Fibroblast of villous mesenchyme (primary cell): ENCODE measurements around the gene TUBGCP6. TPM values are rescaled to one million over a fixed set of nuclear protein-coding genes. Genes with fewer than 3 reads are reported as not detected.

Source experiments
- DNase-seq: peaks from one replicate; pipeline ENCODE4 v3.0.0-alpha.2; 2010; ENCODE audit warnings: low read depth
- H3K4me3 ChIP-seq: 2 replicates; pipeline ENCODE4 v1.5.1; 2011; ENCODE audit warnings: low read depth, mild to moderate bottlenecking, low read length
- total RNA-seq: library from RNA; depleted of rRNA; stranded (reverse); fragments of >200 nt; gene quantifications from 2 replicates; pipeline ENCODE4 v1.2.3, GENCODE V29; 2012
- TF ChIP-seq, protein P1 (sequence below): IDR thresholded peaks from 2 replicates; pipeline ENCODE4 v1.5.1; 2012; ENCODE audit warnings: low read depth, mild to moderate bottlenecking, low read length; ENCODE audit not compliant: insufficient read depth

The TUBGCP6 gene
- total RNA-seq, 1 donor, result 32.4 TPM

DNA sequence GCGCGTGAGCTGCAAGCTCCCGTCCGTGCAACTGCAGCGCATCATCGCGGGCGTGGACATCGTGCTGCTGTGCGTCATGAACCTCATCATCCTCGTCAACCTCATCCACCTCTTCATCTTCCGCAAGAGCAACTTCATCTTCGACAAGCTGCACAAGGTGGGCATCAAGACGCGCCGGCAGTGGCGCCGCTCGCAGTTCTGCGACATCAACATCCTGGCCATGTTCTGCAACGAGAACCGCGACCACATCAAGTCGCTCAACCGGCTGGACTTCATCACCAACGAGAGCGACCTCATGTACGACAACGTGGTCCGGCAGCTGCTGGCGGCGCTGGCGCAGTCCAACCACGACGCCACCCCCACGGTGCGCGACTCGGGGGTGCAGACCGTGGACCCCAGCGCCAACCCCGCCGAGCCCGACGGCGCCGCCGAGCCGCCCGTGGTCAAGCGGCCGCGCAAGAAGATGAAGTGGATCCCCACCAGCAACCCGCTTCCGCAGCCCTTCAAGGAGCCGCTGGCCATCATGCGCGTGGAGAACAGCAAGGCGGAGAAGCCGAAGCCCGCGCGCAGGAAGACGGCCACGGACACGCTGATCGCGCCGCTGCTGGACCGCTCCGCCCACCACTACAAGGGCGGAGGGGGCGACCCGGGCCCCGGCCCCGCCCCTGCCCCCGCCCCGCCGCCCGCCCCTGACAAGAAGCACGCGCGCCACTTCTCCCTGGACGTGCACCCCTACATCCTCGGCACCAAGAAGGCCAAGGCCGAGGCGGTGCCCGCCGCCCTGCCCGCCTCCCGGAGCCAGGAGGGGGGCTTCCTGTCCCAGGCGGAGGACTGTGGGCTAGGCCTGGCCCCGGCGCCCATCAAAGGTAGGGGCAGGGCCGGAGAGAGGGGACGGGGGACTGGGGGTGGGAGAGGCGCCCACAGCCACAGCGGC, 67.0 kb downstream of the TUBGCP6 start:
- DNase-seq, result no peak
- no peak overlapping the region for H3K4me3 ChIP-seq
- TF ChIP-seq, protein P1, sequence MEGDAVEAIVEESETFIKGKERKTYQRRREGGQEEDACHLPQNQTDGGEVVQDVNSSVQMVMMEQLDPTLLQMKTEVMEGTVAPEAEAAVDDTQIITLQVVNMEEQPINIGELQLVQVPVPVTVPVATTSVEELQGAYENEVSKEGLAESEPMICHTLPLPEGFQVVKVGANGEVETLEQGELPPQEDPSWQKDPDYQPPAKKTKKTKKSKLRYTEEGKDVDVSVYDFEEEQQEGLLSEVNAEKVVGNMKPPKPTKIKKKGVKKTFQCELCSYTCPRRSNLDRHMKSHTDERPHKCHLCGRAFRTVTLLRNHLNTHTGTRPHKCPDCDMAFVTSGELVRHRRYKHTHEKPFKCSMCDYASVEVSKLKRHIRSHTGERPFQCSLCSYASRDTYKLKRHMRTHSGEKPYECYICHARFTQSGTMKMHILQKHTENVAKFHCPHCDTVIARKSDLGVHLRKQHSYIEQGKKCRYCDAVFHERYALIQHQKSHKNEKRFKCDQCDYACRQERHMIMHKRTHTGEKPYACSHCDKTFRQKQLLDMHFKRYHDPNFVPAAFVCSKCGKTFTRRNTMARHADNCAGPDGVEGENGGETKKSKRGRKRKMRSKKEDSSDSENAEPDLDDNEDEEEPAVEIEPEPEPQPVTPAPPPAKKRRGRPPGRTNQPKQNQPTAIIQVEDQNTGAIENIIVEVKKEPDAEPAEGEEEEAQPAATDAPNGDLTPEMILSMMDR, result no peak

DNA sequence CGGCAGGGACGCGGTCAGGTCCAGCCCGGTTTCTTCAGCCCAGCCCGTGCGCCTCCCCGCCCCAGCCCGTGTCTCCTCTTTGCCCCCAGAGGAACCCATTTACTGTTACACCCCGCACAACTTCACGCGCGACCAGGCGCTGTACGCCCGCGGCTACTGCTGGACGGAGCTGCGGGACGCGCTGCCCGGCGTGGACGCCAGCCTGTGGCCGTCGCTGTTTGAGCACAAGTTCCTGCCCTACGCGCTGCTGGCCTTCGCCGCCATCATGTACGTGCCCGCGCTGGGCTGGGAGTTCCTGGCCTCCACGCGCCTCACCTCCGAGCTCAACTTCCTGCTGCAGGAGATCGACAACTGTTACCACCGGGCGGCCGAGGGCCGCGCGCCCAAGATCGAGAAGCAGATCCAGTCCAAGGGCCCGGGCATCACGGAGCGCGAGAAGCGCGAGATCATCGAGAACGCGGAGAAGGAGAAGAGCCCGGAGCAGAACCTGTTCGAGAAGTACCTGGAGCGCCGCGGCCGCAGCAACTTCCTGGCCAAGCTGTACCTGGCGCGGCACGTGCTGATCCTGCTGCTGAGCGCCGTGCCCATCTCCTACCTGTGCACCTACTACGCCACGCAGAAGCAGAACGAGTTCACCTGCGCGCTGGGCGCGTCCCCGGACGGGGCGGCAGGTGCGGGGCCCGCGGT, 67.8 kb downstream of the TUBGCP6 start:
- TF ChIP-seq, protein P1, result no peak
- DNase-seq, result no peak
- no peak overlapping the region for H3K4me3 ChIP-seq

DNA sequence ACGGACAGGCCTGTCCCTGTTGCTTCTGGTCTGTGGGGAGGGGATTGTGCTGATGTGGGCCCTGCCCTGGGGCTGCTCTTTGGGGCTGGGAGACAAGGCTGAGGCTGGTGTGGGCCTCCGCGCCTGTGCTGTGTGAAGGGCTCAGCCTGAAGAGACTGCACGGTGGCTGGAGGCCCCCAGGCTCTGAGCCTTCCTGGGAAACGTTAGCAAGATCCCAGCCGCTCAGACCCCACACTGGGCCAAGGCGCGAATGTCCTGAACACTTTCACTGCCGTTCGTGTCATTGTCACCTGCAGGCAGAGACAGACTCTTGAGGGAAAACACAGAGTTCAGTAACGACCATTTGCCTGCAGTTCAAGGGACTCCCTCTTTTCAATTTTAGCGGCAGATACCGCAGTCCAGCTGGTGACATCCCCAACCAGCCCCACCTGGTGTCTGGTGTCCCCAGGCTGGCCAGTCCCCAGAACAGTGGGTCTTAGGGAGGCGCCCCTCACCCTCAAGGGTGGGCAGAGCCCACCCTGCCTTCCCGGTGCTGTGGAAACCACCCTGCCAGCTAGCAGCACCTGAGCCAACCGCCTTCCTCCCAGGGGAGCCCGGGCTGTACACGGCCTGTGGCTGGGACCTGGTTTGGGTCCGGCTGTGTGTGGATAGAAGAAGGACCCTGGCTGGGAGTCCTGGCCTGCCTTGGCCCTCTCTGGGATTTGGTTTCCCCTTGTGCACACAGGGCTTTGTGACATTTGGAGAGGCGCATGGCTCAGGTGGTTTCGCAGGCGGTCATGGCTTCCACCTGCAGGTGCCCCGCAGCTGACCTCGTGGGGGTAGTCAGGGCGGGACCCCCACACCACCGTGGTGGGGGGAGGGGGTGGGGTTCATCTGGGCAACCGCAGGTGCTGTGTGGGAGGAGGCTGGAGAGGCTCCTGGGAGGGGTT, 68.6 kb downstream of the TUBGCP6 start:
- no peak overlapping the region for H3K4me3 ChIP-seq
- TF ChIP-seq, protein P1, result no peak
- no peak for DNase-seq

DNA sequence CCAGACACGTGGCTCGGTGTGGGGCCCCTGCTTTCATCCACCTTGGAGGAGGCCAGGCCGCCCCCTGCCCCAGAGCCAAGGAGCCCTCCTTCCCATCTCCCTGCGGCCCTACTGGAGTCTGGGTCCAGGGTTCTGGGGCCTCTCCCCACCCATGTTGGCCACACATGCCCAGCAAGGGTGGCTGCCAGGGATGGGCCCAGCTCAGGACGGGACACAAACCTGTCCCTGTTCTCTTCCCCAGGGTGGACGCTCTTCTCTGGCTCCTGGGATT, 69.7 kb downstream of the TUBGCP6 start:
- H3K4me3 ChIP-seq, result no peak overlapping the region
- TF ChIP-seq, protein P1, result no peak
- no peak for DNase-seq

DNA sequence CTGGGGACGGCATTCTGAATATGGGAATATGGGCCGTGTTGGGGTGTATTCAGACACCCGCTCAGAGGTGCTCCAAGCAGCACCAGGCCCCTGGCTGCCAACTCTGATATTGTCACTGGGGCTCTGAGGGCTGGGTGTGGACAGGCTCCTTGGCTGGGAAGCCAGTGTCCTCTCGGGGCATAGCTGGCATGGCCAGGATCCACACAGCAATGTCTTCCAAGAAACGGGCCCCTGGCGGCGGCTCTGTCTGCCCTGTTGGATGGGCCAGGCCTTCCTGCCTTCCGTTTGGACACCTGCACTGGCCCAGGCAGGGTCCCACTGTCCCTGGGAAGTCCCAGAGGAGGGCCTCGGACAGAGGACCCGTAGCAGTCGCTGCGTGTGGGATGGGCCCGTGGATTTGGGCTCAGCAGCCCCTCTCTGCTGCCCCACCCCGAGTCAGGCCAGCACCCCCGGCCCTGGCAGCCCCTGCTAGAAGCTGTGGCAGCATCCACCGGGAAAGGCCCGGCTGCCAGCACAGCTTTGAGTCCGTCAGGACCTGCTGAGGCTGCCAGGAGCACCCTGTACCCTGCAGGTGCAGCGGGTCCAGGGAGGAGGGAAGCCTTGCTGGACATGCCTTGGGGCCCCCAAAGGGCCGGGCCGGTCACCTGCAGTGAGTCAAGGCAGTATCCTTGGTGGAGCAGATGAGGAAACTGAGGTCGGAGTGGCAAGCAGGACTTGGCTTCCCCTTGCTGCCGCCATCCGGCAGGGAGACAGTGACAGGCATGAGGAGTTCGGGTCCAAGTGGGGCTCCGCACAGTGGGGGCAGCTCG, 70.2 kb downstream of the TUBGCP6 start:
- TF ChIP-seq, protein P1, result no peak
- no peak for DNase-seq
- no peak overlapping the region for H3K4me3 ChIP-seq

DNA sequence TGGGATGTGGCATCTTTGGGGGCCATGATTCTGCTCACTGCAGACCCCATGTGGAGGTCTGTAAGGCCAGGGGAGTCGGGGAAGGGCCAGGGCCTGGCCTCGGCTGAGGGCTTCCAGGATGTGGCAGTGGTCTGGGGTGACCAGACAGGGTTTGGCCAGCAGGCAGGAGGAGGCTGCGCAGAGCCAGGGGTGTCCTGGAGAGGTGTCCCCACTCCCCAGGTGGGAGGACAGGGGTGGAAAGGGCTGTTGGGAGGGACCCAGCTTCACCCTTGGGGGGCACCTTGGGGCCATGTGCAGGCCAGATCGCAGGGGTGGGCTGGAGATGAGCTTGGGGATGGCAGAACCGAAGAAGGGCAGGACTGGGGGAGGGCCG, 70.9 kb downstream of the TUBGCP6 start:
- H3K4me3 ChIP-seq, result no peak overlapping the region
- no peak for DNase-seq
- TF ChIP-seq, protein P1, result no peak
